ENCODE measurements around the gene TNIP2.
"Not testable (repeated sequence)": the region's sequence is repeated elsewhere in the genome, so short reads cannot be mapped to it uniquely, and the experiment has no call there.

The TNIP2 gene

DNA sequence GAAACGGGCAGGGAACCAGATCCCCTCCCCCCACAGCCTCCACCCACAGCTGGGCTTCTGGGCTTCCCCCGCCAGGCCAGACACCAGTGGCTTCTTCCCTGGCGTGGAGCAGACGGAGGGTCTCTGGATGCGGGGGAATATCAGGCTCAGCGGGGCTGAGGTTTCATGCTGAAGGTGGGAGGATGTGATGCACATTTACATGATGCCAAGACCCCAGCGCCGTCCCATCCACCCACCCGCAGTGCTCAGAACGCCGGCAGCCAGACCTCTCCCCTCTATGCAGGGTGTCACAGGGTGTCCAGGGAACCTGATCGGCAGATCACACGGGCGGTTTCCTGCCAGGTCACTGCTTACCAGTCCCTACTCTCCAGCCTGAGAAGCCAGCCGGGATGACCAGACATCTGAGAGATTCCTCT lies 12.8 kb upstream of the TNIP2 start:
- TF ChIP-seq POLR2A (IDR thresholded peaks at IDR 0.05; ENCODE audit: low read length), result no peak
- no peak for TF ChIP-seq GATA1 (IDR thresholded peaks at IDR 0.05; ENCODE audit: low read depth, low read length)
- no peak for DNase-seq

DNA sequence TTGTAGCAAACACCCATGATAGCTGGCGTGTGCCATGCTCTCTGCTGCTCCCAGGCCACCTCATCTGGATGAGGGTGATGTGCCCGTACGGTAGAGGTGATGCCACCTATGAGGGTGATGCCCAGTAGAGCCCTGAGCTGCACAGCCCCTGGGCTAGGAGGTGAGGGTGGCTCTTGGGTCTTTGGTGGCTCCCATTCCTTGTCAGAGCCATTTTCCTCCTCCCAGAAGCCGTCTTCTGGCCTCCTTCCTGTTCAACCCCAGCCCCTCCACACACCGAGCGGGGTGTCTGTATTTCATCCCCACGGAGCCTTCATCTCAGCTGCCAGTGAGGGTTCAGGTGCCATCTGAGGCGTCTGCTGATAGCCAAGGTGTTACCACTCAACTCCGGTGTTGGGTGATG lies 12.0 kb upstream of the TNIP2 start:
- no peak for DNase-seq
- no peak for TF ChIP-seq POLR2A (IDR thresholded peaks at IDR 0.05; ENCODE audit: low read length)
- TF ChIP-seq GATA1 (IDR thresholded peaks at IDR 0.05; ENCODE audit: low read depth, low read length), result no peak

DNA sequence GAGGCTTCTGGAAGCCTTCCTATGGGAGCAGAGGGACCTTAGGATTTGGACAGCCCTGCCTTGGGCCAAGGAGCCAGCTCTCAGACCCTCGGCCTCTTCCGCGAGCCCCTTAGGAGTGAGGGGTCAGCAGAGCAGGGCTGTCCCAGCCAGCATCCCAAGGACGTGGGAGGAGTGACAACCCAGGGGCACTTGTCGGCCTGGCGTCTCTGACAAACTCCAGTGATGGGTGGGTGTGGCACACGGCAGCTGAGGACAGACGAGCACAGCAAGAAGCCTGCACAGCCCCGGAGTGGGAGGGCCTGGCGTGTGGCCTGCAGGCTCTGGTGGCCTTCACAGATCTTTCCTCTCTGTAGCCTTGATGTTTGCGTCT lies 11.6 kb upstream of the TNIP2 start:
- TF ChIP-seq GATA1 (IDR thresholded peaks at IDR 0.05; ENCODE audit: low read depth, low read length), result no peak
- no peak for TF ChIP-seq POLR2A (IDR thresholded peaks at IDR 0.05; ENCODE audit: low read length)
- DNase-seq, result no peak

DNA sequence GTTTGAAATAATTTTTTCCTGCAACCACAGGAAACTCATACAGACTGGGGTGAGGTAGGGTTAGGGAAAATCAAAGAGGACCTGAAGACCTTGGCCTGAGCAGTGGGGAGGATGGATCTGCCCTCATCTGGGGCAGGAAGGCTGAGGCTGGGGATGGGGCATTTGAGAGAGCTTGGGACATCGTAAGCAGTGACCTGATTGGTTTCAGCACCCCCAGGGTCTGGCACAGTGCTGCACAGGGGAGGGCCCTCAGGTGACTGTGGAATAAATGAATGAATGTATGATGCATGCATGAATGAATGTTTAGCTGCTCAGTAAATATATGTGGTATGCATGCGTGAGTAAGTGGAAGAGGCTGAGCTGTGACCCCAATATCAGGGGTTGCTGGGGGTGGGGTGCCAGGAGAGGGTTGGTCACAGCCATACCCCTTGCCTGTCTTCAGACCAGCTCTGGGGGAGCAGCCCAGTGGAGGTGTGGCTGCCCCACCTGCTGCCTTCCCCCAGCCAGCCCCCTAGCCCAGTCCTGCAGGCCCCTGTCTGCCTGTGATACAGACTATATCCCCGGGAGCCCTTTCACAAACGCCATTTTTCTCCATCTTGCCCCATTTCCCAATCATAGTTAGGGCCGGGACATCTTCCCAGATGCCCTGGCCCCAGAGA lies 11.0 kb upstream of the TNIP2 start:
- TF ChIP-seq GATA1 (IDR thresholded peaks at IDR 0.05; ENCODE audit: low read depth, low read length), result no peak
- TF ChIP-seq POLR2A (IDR thresholded peaks at IDR 0.05; ENCODE audit: low read length), result no peak
- DNase-seq, result no peak

DNA sequence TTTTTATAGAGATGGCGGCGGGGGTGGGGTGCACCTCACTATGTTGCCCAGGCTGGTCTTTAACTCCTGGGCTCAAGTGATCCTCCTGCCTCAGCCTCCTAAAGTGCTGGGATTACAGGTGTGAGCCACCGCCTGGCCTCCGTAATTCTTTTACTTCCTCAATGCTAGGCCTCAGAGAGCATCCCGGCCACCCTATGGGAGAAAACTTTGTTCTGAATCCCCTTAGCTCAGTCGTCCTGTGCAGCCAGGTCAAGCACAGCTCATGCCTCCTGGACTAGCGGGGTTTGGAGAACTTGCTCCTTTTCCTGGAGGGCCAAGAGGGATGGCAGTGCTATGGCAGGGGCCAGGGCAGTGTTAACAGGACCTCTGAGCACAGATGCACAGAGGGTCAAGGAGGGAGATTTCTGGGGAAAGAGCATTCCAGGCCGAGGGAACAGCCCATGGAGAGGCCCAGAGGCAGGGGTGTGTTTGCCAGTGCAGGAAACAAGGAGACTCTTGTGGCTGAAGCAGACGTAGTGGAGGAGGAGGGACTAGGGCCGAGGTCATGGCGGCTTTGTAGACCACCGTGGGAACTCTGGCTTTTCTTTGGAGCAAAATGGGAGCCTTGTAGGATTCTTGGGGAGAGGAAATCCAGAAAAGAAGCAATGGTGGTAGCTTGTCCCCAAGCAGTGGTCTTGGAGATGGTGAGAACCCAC lies 9.8 kb upstream of the TNIP2 start:
- DNase-seq, result no peak
- TF ChIP-seq GATA1 (IDR thresholded peaks at IDR 0.05; ENCODE audit: low read depth, low read length) (no peak), POLR2A (IDR thresholded peaks at IDR 0.05; ENCODE audit: low read length) (no peak)

DNA sequence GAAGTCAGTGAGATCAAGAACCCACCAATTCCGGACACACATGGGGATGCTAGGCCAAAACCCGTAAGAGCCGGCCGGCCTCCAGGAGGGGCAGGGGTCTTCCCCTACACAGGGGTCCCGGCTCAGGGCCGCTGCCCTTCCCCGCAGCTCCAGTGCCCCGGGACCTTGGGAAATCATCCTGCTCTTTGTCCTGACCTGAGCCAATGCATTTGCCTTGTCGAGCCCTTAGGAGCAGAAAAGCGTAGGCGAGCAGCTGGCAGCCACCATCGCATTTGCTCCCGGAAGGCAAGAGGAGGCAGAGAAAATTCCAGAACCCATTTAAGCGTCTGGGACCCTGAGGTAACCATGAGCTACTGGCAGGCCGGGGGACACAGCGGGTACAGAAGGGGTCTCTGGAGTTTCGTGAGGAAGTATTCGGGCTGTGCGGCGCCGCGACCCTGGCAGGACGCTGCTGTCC lies 7.4 kb upstream of the TNIP2 start:
- no peak for DNase-seq
- TF ChIP-seq GATA1 (IDR thresholded peaks at IDR 0.05; ENCODE audit: low read depth, low read length) (no peak), POLR2A (IDR thresholded peaks at IDR 0.05; ENCODE audit: low read length) (no peak)

DNA sequence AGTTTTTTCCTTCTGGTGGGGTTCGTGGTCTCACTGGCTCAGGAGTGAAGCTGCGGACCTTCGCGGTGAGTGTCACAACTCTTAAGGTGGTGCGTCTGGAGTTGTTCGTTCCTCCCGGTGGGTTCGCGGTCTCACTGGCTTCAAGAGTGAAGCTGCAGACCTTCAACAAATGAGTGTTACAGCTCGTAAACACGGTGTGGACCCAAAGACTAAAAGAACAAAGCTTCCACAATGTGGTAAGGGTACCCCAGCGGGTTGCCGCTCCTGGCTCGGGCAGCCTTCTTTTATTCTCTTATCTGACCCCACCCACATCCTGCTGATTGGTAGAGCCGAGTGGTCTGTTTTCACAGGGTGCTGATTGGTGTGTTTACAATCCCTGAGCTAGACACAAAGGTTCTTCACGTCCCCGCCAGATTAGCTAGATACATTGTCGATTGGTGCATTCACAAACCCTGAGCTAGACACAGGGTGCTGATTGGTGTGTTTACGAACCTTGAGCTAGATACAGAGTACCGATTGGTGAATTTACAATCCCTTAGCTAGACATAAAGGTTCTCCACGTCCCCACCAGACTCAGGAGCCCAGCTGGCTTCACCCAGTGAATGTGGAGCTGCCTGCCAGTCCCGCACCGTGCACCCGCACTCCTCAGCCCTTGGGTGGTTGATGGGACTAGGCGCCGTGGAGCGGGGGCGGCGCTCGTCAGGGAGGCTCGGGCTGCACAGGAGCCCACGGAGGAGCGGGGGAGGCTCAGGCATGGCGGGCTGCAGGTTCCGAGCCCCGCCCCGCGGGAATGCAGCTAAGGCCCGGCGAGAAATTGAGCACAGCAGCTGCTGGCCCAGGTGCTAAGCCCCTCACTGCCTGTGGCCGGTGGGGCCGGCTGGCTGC lies 6.6 kb upstream of the TNIP2 start:
- DNase-seq, result not testable (repeated sequence)

DNA sequence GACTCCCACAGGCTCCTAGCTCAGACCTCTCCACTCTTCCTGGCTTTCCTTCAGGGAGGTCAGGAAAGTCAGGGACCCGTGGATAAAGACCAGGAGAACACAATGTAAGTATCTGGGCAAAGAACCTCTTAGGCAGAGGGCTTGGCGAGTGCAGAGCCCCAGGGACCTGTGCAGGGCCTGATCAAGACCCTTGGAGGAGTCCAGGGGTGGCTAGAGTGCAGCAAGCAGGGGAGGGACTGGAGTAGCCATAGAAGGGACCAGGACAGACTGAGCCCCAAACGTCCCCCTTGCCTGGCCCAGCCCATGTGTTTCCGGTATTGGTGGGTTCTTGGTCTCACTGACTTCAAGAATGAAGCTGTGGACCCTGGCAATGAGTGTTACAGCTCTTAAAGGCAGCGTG lies 5.9 kb upstream of the TNIP2 start:
- TF ChIP-seq POLR2A (IDR thresholded peaks at IDR 0.05; ENCODE audit: low read length), result no peak
- no peak for TF ChIP-seq GATA1 (IDR thresholded peaks at IDR 0.05; ENCODE audit: low read depth, low read length)
- no peak for DNase-seq

DNA sequence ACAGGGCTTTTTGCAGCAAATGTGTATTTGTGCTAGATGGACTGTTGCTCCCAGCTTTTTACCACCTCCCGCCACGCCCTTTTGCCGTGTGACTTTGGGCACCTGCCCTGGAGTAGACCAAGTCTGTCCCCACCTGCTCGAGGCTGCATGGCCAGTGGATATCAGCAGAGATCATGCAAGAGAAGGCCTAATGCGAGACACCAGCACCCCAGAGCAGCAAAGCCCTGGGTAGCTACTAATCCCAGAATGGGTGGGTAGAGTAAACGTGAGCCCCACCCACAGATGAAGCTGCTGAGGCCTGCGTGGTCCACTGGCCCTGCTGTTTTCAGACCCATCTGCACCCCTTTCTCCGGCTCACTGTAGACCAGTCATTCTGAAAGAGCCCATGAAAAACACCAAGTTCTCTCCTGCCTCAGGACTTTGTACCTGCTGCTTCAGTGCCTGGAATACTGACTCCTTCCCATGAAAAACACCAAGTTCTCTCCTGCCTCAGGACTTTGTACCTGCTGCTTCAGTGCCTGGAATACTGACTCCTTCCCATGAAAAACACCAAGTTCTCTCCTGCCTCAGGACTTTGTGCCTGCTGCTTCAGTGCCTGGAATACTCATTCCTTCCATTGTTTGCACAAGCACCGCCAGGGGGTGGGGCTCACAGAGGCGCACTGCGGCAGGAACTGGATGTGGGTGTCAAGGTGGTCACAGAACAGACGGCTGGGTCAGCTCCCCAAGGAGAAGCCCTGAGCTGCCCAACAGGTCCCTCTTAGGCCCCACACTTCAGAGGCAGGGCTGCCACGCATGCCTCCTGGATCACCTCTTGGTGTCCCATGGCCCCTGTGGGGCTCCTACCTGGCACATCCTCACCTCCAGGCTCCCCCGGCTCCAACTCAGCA lies 5.1 kb upstream of the TNIP2 start:
- DNase-seq, result no peak
- no peak for TF ChIP-seq GATA1 (IDR thresholded peaks at IDR 0.05; ENCODE audit: low read depth, low read length)
- TF ChIP-seq POLR2A (IDR thresholded peaks at IDR 0.05; ENCODE audit: low read length), result no peak

DNA sequence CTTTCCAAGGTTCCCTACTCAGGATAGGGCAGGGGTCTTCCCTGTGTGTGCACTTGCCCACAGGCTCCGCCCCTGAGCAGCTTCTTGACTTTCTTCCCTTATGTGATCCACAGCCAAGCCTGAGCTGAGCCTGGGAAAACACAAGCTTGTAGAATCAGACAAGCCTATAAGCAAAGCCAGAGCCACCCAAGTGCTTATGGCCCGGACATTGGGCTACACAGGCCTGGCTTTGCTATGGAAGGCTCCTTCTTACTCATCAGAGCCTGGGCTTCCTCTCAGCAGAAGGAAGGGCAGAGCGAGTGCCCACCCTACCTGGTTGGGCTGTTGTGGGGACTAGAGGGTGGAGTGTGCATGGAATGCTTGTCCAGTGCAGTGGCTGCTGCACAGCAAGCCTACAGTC lies 1.3 kb upstream of the TNIP2 start:
- no peak for DNase-seq
- TF ChIP-seq POLR2A (IDR thresholded peaks at IDR 0.05; ENCODE audit: low read length) (no peak), GATA1 (IDR thresholded peaks at IDR 0.05; ENCODE audit: low read depth, low read length) (no peak)

DNA sequence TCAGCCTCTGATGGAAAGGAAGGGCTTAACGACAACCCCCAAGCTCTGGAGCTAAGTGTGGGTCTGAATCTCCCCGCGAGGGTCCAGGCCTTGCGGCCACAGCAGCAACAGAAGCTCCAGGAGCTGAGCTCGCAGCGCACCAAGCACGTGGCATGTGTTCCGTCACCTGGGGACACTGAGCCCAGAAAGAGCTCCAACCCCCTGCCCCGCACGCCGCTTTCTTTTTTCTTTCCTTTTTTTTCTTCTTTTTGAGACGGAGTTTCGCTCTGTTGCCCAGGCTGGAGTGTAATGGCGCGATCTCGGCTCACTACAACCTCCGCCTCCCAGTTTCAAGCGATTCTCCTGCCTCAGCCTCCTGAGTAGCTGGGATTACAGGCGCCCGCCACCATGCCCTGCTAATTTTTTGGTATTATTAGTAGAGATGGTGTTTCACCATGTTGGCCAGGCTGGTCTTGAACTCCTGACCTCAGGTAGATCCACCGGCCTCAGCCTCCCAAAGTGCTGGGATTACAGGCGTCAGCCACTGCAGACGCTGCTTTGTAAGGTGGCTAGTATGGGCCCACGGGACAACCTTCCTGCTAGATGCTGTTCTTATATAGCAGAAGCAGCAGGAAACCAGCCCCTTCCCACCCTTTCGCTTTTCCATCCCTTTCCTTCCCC lies 685 bp upstream of the TNIP2 start:
- TF ChIP-seq GATA1 (IDR thresholded peaks at IDR 0.05; ENCODE audit: low read depth, low read length) (no peak), POLR2A (IDR thresholded peaks at IDR 0.05; ENCODE audit: low read length) (no peak)
- DNase-seq, result no peak

DNA sequence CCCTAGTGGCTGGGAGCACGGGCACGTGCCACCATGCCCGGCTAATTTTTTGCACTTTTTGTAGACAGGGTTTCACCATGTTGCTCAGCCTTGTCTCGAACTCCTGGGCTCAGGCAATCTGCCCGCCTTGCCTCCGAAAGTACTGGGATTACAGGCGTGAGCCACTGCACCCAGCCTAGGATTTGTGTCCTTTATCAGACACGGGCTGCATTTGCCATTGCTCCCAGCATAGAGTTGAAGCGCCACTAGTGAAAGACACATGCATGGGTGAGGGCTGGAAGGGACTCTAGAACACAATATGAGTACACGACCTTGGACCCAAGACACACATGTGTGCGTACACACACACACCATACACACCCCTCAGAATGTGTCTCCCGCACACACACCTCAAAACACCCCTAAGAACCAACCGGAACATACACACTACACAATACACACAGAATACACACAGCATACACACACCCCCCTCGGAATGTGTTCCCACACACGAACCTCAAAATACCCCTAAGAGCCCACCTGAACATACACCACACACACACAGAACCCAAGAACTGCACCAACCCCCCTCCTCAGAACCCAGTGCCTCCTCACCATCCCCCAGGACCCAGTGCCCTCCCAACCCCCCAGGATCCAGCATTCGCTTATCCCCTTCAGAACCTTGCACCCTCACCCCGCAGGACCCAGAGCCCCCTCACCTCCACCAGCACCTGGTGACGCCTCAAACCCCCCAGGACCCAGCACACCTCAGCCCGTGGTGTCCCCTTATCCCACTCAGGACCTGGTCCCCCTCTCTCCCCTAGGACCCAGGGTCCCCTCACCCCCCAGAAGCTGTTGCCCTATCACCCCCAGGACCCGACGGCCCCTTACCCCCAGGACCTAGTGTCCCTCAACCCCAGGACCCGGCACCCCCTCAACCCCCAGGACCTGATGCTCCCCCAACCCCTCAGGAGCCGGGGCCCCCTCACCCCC lies 1.0 kb downstream of the TNIP2 start:
- no peak for DNase-seq

More for the DNA sequence above, 1.0 kb downstream of the TNIP2 start:
- no peak for TF ChIP-seq GATA1 (IDR thresholded peaks at IDR 0.05; ENCODE audit: low read depth, low read length)
- TF ChIP-seq POLR2A (IDR thresholded peaks at IDR 0.05; ENCODE audit: low read length), result no peak
